Measurements from ENCODE around the gene GPBP1L1. TPM values are rescaled to one million over a fixed set of nuclear protein-coding genes. Genes with fewer than 3 reads are reported as not detected.

GPBP1L1 gene
- total RNA-seq, 1 donor from 2014 or later = 262 TPM

- no peaks in the 10 kb centered on the region for H3K9me3 ChIP-seq (ENCODE audit: low read depth)
- DNase-seq (ENCODE audit: low spot score) = no peak
- H3K27me3 ChIP-seq = no peaks in the 10 kb centered on the region
- H3K4me3 Mint-ChIP-seq = no peak overlapping the region
- no peak overlapping the region for H3K9ac ChIP-seq
- peaks cover 80% of the 10 kb centered on the region for H3K79me2 ChIP-seq (ENCODE audit: low read depth)
- no peak overlapping the region for H3K27ac Mint-ChIP-seq
- TF ChIP-seq EZH2 (IDR thresholded peaks at IDR 0.05) = no peak
- TF ChIP-seq EZH2phosphoT487 (IDR thresholded peaks at IDR 0.05) = no peak
- no peak for TF ChIP-seq CTCF (IDR thresholded peaks at IDR 0.05)
- H3K36me3 ChIP-seq = peaks cover 55% of the 10 kb centered on the region
- peaks cover 3% of the 10 kb centered on the region for H3F3A ChIP-seq (ENCODE audit: low read depth)
- peaks cover 40% of the 10 kb centered on the region for H3K36me3 Mint-ChIP-seq
- no peak overlapping the region for H2AFZ ChIP-seq (replicated peaks)
- H3K9me3 Mint-ChIP-seq = no peaks in the 10 kb centered on the region
- H3K4me2 ChIP-seq = no peak overlapping the region
- no peaks in the 10 kb centered on the region for H3K27me3 Mint-ChIP-seq (ENCODE audit: insufficient read depth, low read depth)
- peaks cover 84% of the 10 kb centered on the region for H4K20me1 ChIP-seq (ENCODE audit: low read depth)
- H3K4me3 ChIP-seq = no peak overlapping the region
- no peaks in the 10 kb centered on the region for H3K4me1 ChIP-seq
- H3K27ac ChIP-seq = no peak overlapping the region
- H3K4me1 Mint-ChIP-seq = no peaks in the 10 kb centered on the region
Observed at GRCh38 chr1:45659222-45659621, 27.1 kb downstream of the GPBP1L1 start.

GRCh38 chr1:45658171-45658570 lies 28.2 kb downstream of the GPBP1L1 start:
- no peak for DNase-seq (ENCODE audit: low spot score)
- Histone ChIP-seq H3K36me3 (peaks cover 55% of the 10 kb centered on the region), H3F3A (ENCODE audit: low read depth) (peaks cover 3% of the 10 kb centered on the region), H3K9ac (no peak overlapping the region), H3K4me3 (no peak overlapping the region), H4K20me1 (ENCODE audit: low read depth) (peaks cover 75% of the 10 kb centered on the region), H3K9me3 (ENCODE audit: low read depth) (no peaks in the 10 kb centered on the region), H3K27ac (no peak overlapping the region), H3K4me2 (no peak overlapping the region), H3K4me1 (no peaks in the 10 kb centered on the region), H3K27me3 (no peaks in the 10 kb centered on the region), H3K79me2 (ENCODE audit: low read depth) (peaks cover 70% of the 10 kb centered on the region), H2AFZ (replicated peaks) (no peak overlapping the region)
- H3K27ac Mint-ChIP-seq = no peak overlapping the region
- no peak overlapping the region for H3K4me3 Mint-ChIP-seq
- H3K36me3 Mint-ChIP-seq = peaks cover 39% of the 10 kb centered on the region
- no peaks in the 10 kb centered on the region for H3K4me1 Mint-ChIP-seq
- no peak for TF ChIP-seq EZH2 (IDR thresholded peaks at IDR 0.05)
- no peak for TF ChIP-seq EZH2phosphoT487 (IDR thresholded peaks at IDR 0.05)
- TF ChIP-seq CTCF (IDR thresholded peaks at IDR 0.05) = no peak
- H3K9me3 Mint-ChIP-seq = no peaks in the 10 kb centered on the region
- H3K27me3 Mint-ChIP-seq (ENCODE audit: insufficient read depth, low read depth) = no peaks in the 10 kb centered on the region

- peaks cover 61% of the 10 kb centered on the region for H3K36me3 ChIP-seq
- H3K9me3 ChIP-seq (ENCODE audit: low read depth) = no peaks in the 10 kb centered on the region
- no peaks in the 10 kb centered on the region for H3K9me3 Mint-ChIP-seq
- H4K20me1 ChIP-seq (ENCODE audit: low read depth) = peaks cover 75% of the 10 kb centered on the region
- H3K4me3 Mint-ChIP-seq = no peak overlapping the region
- TF ChIP-seq CTCF (IDR thresholded peaks at IDR 0.05) = no peak
- no peak for TF ChIP-seq EZH2 (IDR thresholded peaks at IDR 0.05)
- no peak for TF ChIP-seq EZH2phosphoT487 (IDR thresholded peaks at IDR 0.05)
- H3K27ac Mint-ChIP-seq = no peak overlapping the region
- H3K4me2 ChIP-seq = no peak overlapping the region
- no peaks in the 10 kb centered on the region for H3K27me3 ChIP-seq
- peaks cover 3% of the 10 kb centered on the region for H3F3A ChIP-seq (ENCODE audit: low read depth)
- no peak overlapping the region for H3K4me3 ChIP-seq
- no peak overlapping the region for H3K9ac ChIP-seq
- DNase-seq (ENCODE audit: low spot score) = no peak
- H3K4me1 Mint-ChIP-seq = no peaks in the 10 kb centered on the region
- peaks cover 3% of the 10 kb centered on the region for H3K27me3 Mint-ChIP-seq (ENCODE audit: insufficient read depth, low read depth)
- no peak overlapping the region for H3K27ac ChIP-seq
- H3K36me3 Mint-ChIP-seq = peaks cover 46% of the 10 kb centered on the region
- H3K79me2 ChIP-seq (ENCODE audit: low read depth) = peaks cover 55% of the 10 kb centered on the region
- no peak overlapping the region for H2AFZ ChIP-seq (replicated peaks)
- H3K4me1 ChIP-seq = no peaks in the 10 kb centered on the region
Observed at GRCh38 chr1:45656573-45657226, 29.6 kb downstream of the GPBP1L1 start.

Measured in neural progenitor cell (in vitro differentiated cells).